ENCODE measurements around the gene MCOLN1.

DNA sequence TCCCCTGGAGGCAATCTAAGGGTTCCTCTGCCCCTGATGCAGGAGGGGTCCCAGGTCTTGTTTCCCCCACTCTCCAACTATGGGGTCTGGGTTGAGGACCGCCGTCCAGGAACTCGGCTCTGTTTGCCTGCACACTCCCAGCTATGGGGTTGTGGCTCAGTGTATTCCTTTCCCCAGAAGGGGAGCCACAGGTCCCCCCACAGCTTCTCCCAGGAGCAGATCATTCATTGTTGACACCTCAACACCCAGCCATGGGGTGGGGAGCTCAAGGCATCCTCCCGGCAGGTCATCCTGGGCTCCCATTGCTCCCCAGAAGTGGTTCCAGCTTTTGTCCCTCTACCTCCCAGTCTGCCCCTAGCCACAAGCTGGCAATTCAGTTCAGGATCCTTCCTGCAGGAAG is 5.5 kb upstream of the MCOLN1 start:
- TF ChIP-seq SIN3A (conservative IDR thresholded peaks at IDR 0.05 in 1 of 2, IDR thresholded peaks at IDR 0.05 in 1 of 2; ENCODE audit: low read depth in 1 of 2, low read length in 2 of 2) (no peak), CTCF (IDR thresholded peaks at IDR 0.05; ENCODE audit: control extremely low read depth in 1 of 3, insufficient read depth in 1 of 3, low read depth in 1 of 3, low read length in 3 of 3) (no peak), SRF (IDR thresholded peaks at IDR 0.05; ENCODE audit: low read depth, low read length) (no peak), POLR2AphosphoS5 (IDR thresholded peaks at IDR 0.05; ENCODE audit: low read depth, low read length) (no peak), POLR2A (IDR thresholded peaks at IDR 0.05; ENCODE audit: control extremely low read depth in 1 of 2, low read depth in 2 of 2, low read length in 2 of 2) (no peak; a peak in 1 of 3 replicates), TAF1 (IDR thresholded peaks at IDR 0.05; ENCODE audit: low read depth, low read length) (no peak), ATF2 (IDR thresholded peaks at IDR 0.05; ENCODE audit: low read length) (no peak), SP1 (IDR thresholded peaks at IDR 0.05; ENCODE audit: low read depth, low read length) (no peak), KDM1A (IDR thresholded peaks at IDR 0.05; ENCODE audit: borderline replicate concordance, low read length) (no peak), TAF7 (optimal IDR thresholded peaks at IDR 0.05; ENCODE audit: borderline replicate concordance, low read depth, low read length) (no peak), CHD1 (IDR thresholded peaks at IDR 0.05; ENCODE audit: low read depth, low read length) (no peak), YY1 (IDR thresholded peaks at IDR 0.05; ENCODE audit: low read depth, low read length) (no peak)
